Psoas muscle (tissue), 8 donors: ENCODE data around the gene CCP110. TPM values are rescaled to one million over a fixed set of nuclear protein-coding genes. Genes with fewer than 3 reads are reported as not detected.

Experiments
- ATAC-seq, 4 donors: fragments of 200-7000 bp; cut with Tn5 transposase; one replicate each; pipeline ENCODE4 v1.9.1; 2020; ENCODE audit warnings: moderate library complexity in 3 of 4, mild to moderate bottlenecking in 2 of 4
- DNase-seq, 2 donors: peaks; one replicate each; pipeline ENCODE4 v3.0.0-alpha.2; 2020
- H3K27ac ChIP-seq: fragments of 200-600 bp; one replicate; pipeline ENCODE4 v1.8.0; 2022
- H3K27me3 ChIP-seq, 3 donors: fragments of 200-600 bp in 1 of 3; one replicate each; pipeline versions ENCODE4 v1.6.1 to v1.8.0; 2013 to 2022; ENCODE audit warnings: low read length in 2 of 3, mild to moderate bottlenecking in 2 of 3, moderate library complexity in 1 of 3; ENCODE audit not compliant: insufficient read depth in 3 of 3
- H3K36me3 ChIP-seq, 2 donors: fragments of 200-600 bp in 1 of 2; one replicate each; pipeline versions ENCODE4 v1.6.1 to v1.8.0; 2013 to 2022; ENCODE audit warnings: low read depth in 1 of 2, mild to moderate bottlenecking in 1 of 2, moderate library complexity in 1 of 2; ENCODE audit not compliant: insufficient read depth in 1 of 2
- H3K4me1 ChIP-seq: fragments of 200-600 bp; one replicate; pipeline ENCODE4 v1.8.0; 2022
- H3K4me3 ChIP-seq: fragments of 200-600 bp; one replicate; pipeline ENCODE4 v1.8.0; 2022; ENCODE audit warnings: mild to moderate bottlenecking
- H3K9me3 ChIP-seq: fragments of 200-600 bp; one replicate; pipeline ENCODE4 v1.8.0; 2022
- CTCF ChIP-seq: fragments of 200-600 bp; IDR thresholded peaks from one replicate; pipeline ENCODE4 v1.8.0; 2022; ENCODE audit warnings: antibody characterized with exemption
- WGBS, 3 donors: extraction: QIAGEN DNeasy Blood & Tissue Kit; methylation state at CpG; one replicate each; pipeline versions ENCODE4 v1.1.6 to v1.1.7; 2013; 5-methylcytosine and 5-hydroxymethylcytosine counted together
- intact Hi-C, 2 donors: fragments of 100-400 bp; cut with DNase I; formaldehyde crosslinking; loops; one replicate each; pipeline versions ENCODE4 v1.11.0 to v1.14.2; 2022
- polyA plus RNA-seq, 3 donors: library from polyadenylated mRNA; stranded (reverse); fragments of 200-250 nt; gene quantifications; one replicate each; pipeline ENCODE4 v1.2.3, GENCODE V29; 2013
- total RNA-seq, 4 donors: library from RNA; stranded (reverse); fragmentation: NEBNext Ultra II Directional in 2 of 4; extraction: Animal tissue kit (Norgen Biotek cat#: 25700) in 2 of 4; gene quantifications; one replicate each; pipeline versions ENCODE4 v1.2.1 to v1.2.4, GENCODE V29; 2021 to 2023
- donor health status: healthy with polysubstance abuse.
- donor health status: DM: no; HTN: no; CAD: no; lungs with moderate emphysema.
- donor health status: Bipolar disorder and iron deficiency.
- donor health status: healthy.
- donor health status: DM: yes; HTN: yes; CAD: no.
- donor health status: DM: no; HTN: no; CAD: no.
- donor health status: DM: no; HTN: no; CAD: no.
- donor health status: DM: yes; HTN: yes; CAD: no.

CCP110 gene
- total and polyA plus RNA-seq, 7 donors = 4.4 to 16.1 (median 5.7) TPM

- DNase-seq (no peak), ATAC-seq (peak in 1 of 4 donors; percentile 69)
- H3K27ac ChIP-seq = no peak overlapping the region
- peak; percentile 65 for TF ChIP-seq CTCF
- peaks cover 0 to 50% of the 10 kb centered on the region in 2 donors for H3K36me3 ChIP-seq
- no peaks in the 10 kb centered on the region for H3K27me3 ChIP-seq
- H3K4me1 ChIP-seq = peaks cover 17% of the 10 kb centered on the region
- intact Hi-C loops = loop anchor here in 1 of 2 donors (2.0 kb wide), 1 partner anchor 285 kb away; no protein-coding TSS in a partner anchor
- no peak overlapping the region for H3K4me3 ChIP-seq
- no peaks in the 10 kb centered on the region for H3K9me3 ChIP-seq
- WGBS, 3 donors = 56 to 60% (median 58%) methylated on average over 13 of the region's 13 CpGs
Measured at GRCh38 chr16:19601083-19601976, 77.6 kb downstream of the CCP110 start.

Other genes starting within 250 kb of the CCP110 start
- gene CLEC19A, start 238.2 kb upstream of the CCP110 start, total RNA-seq = not detected
- not detected for gene CLEC19A, start 238.2 kb upstream of the CCP110 start, polyA plus RNA-seq
- not detected for gene TMC5, start 106.1 kb upstream of the CCP110 start, total RNA-seq
- under 1 TPM in 2 of 3 donors, not detected in 1; 0.01 to 0.04 TPM for gene TMC5, start 106.1 kb upstream of the CCP110 start, polyA plus RNA-seq
- 10 to 100 TPM; 50.0 to 66.3 (median 54.4) TPM for gene GDE1, start 1.8 kb upstream of the CCP110 start, total RNA-seq
- 10 to 100 TPM; 30.8 to 90.1 (median 51.2) TPM for gene GDE1, start 1.8 kb upstream of the CCP110 start, polyA plus RNA-seq
- 10 to 100 TPM; 27.8 to 34.6 (median 32.4) TPM for gene VPS35L, start 31.8 kb downstream of the CCP110 start, total RNA-seq
- gene VPS35L, start 31.8 kb downstream of the CCP110 start, polyA plus RNA-seq = 10 to 100 TPM; 12.6 to 20.2 (median 13.6) TPM
- 1 to 10 TPM; 5.9 to 9.7 (median 8.4) TPM for gene KNOP1, start 194.3 kb downstream of the CCP110 start, total RNA-seq
- gene KNOP1, start 194.3 kb downstream of the CCP110 start, polyA plus RNA-seq = 10 to 100 TPM in 2 of 3 donors, 1 to 10 TPM in 1; 9.5 to 14.7 (median 11.6) TPM
- 1 to 10 TPM; 4.3 to 9.9 (median 7.3) TPM for gene IQCK, start 194.3 kb downstream of the CCP110 start, total RNA-seq
- gene IQCK, start 194.3 kb downstream of the CCP110 start, polyA plus RNA-seq = 1 to 10 TPM; 4.9 to 8.8 (median 6.3) TPM